Smooth muscle cell (in vitro differentiated cells): Measurements from ENCODE around the gene ZBED1. TPM values are rescaled to one million over a fixed set of nuclear protein-coding genes. Genes with fewer than 3 reads are reported as not detected.

ENCODE experiments used
- DNase-seq: peaks from one replicate; lab custom pipeline; 2025; ENCODE audit not compliant: unreplicated experiment; lab: John Stamatoyannopoulos, UW
- H2AFZ ChIP-seq: fragments of 200-600 bp; sonication (generic); 2 replicates; pipeline ENCODE4 v1.6.0; 2016; ENCODE audit warnings: antibody characterized with exemption, low read depth, mild to moderate bottlenecking
- H3F3A ChIP-seq: fragments of 200-600 bp; sonication (generic); 2 replicates; pipeline ENCODE4 v1.6.0; 2017; ENCODE audit warnings: antibody characterized with exemption, low read depth
- H3K27ac ChIP-seq: fragments of 200-600 bp; sonication (generic); 2 replicates; pipeline ENCODE4 v1.5.1; 2016; ENCODE audit warnings: low read depth, mild to moderate bottlenecking
- H3K27me3 ChIP-seq: fragments of 200-600 bp; sonication (generic); 2 replicates; pipeline ENCODE4 v1.6.1; 2016; ENCODE audit warnings: low read depth, mild to moderate bottlenecking
- H3K36me3 ChIP-seq: fragments of 200-600 bp; sonication (generic); 2 replicates; pipeline ENCODE4 v1.5.1; 2016; ENCODE audit warnings: low read depth
- H3K4me1 ChIP-seq: fragments of 200-600 bp; sonication (generic); 2 replicates; pipeline ENCODE4 v1.5.1; 2016; ENCODE audit warnings: low read depth
- H3K4me2 ChIP-seq: fragments of 200-600 bp; sonication (generic); 2 replicates; pipeline ENCODE4 v1.6.0; 2016; ENCODE audit warnings: mild to moderate bottlenecking
- H3K4me3 ChIP-seq: fragments of 200-600 bp; sonication (generic); 2 replicates; pipeline ENCODE4 v1.5.1; 2016; ENCODE audit warnings: mild to moderate bottlenecking
- H3K79me2 ChIP-seq: fragments of 200-600 bp; sonication (generic); 2 replicates; pipeline ENCODE4 v1.6.0; 2016; ENCODE audit warnings: low read depth, mild to moderate bottlenecking
- H3K9ac ChIP-seq: fragments of 200-600 bp; sonication (generic); 2 replicates; pipeline ENCODE4 v1.6.0; 2016; ENCODE audit warnings: low read depth
- H3K9me3 ChIP-seq: fragments of 200-600 bp; sonication (generic); replicated peaks from 2 replicates; pipeline ENCODE4 v1.5.1; 2016; ENCODE audit warnings: low read depth
- H4K20me1 ChIP-seq: fragments of 200-600 bp; sonication (generic); 2 replicates; pipeline ENCODE4 v1.6.0; 2016; ENCODE audit warnings: low read depth
- CTCF ChIP-seq: fragments of 200-600 bp; sonication (generic); IDR thresholded peaks from 2 replicates; pipeline ENCODE4 v1.5.1; 2017; ENCODE audit warnings: borderline replicate concordance, mild to moderate bottlenecking, antibody characterized with exemption; ENCODE audit not compliant: insufficient read depth, poor library complexity, severe bottlenecking
- WGBS: methylation state at CpG from one replicate; pipeline ENCODE4 v1.1.7; 2016; ENCODE audit warnings: low lambda C conversion rate; 5-methylcytosine and 5-hydroxymethylcytosine counted together
- polyA plus RNA-seq: library from polyadenylated mRNA; unstranded; fragments of >200 nt; fragmentation: Nextera tagmentation; extraction: Ambion mirVana; gene quantifications from 2 replicates; pipeline ENCODE4 v1.2.1, GENCODE V29; 2016
- total RNA-seq: library from RNA; depleted of rRNA; stranded (reverse); fragments of >200 nt; gene quantifications from 2 replicates; pipeline ENCODE4 v1.2.3, GENCODE V29; 2014

The ZBED1 gene
- total and polyA plus RNA-seq, 2 experiments from 2014 or later, result 19.0 to 23.6 TPM

GRCh38 chrX:2445662-2446623 is 54.8 kb downstream of the ZBED1 start:
- DNase-seq, result no peak
- no peak overlapping the region for H3K4me3 ChIP-seq
- no peaks in the 10 kb centered on the region for H3F3A ChIP-seq
- H3K36me3 ChIP-seq, result peaks cover 1% of the 10 kb centered on the region
- no peak for TF ChIP-seq CTCF
- no peak overlapping the region for H3K4me2 ChIP-seq
- no peaks in the 10 kb centered on the region for H3K27me3 ChIP-seq
- peaks cover 23% of the 10 kb centered on the region for H3K79me2 ChIP-seq
- no peak overlapping the region for H2AFZ ChIP-seq
- H3K9ac ChIP-seq, result no peak overlapping the region
- H3K27ac ChIP-seq, result no peak overlapping the region
- WGBS, result 95% methylated on average over 31 of the region's 31 CpGs
- no peaks in the 10 kb centered on the region for H3K4me1 ChIP-seq
- H3K9me3 ChIP-seq, result no peaks in the 10 kb centered on the region
- H4K20me1 ChIP-seq, result peaks cover 39% of the 10 kb centered on the region

- H3K27ac ChIP-seq, result no peak overlapping the region
- TF ChIP-seq CTCF, result no peak
- DNase-seq, result no peak
- H4K20me1 ChIP-seq, result peaks cover 28% of the 10 kb centered on the region
- H3K4me2 ChIP-seq, result no peak overlapping the region
- H3K4me3 ChIP-seq, result no peak overlapping the region
- no peak overlapping the region for H3K9ac ChIP-seq
- no peaks in the 10 kb centered on the region for H3K4me1 ChIP-seq
- no peaks in the 10 kb centered on the region for H3K27me3 ChIP-seq
- peaks cover 4% of the 10 kb centered on the region for H3K36me3 ChIP-seq
- no peaks in the 10 kb centered on the region for H3F3A ChIP-seq
- H3K79me2 ChIP-seq, result peaks cover 18% of the 10 kb centered on the region
- no peak overlapping the region for H2AFZ ChIP-seq
- no peaks in the 10 kb centered on the region for H3K9me3 ChIP-seq
- 93% methylated on average over 7 of the region's 7 CpGs for WGBS
Observed at GRCh38 chrX:2442694-2443093, 58.1 kb downstream of the ZBED1 start.

GRCh38 chrX:2441466-2441865 is 59.3 kb downstream of the ZBED1 start:
- no peak for DNase-seq
- H3K27me3 ChIP-seq, result no peaks in the 10 kb centered on the region
- no peaks in the 10 kb centered on the region for H3K4me1 ChIP-seq
- H3K79me2 ChIP-seq, result peaks cover 9% of the 10 kb centered on the region
- H3K36me3 ChIP-seq, result peaks cover 4% of the 10 kb centered on the region
- WGBS, result 97% methylated on average over 5 of the region's 5 CpGs
- TF ChIP-seq CTCF, result no peak
- no peak overlapping the region for H3K4me3 ChIP-seq
- H3K27ac ChIP-seq, result no peak overlapping the region
- no peaks in the 10 kb centered on the region for H3F3A ChIP-seq
- no peaks in the 10 kb centered on the region for H3K9me3 ChIP-seq
- H3K9ac ChIP-seq, result no peak overlapping the region
- H2AFZ ChIP-seq, result no peak overlapping the region
- peaks cover 18% of the 10 kb centered on the region for H4K20me1 ChIP-seq
- H3K4me2 ChIP-seq, result no peak overlapping the region
